GM12878 (cell line): ENCODE results near the gene EPB41L4A. TPM values are rescaled to one million over a fixed set of nuclear protein-coding genes. Genes with fewer than 3 reads are reported as not detected.

Source experiments
- ATAC-seq: fragments of 200-7000 bp; cut with Tn5 transposase; 3 replicates; pipeline ENCODE4 v1.9.1; 2020; ENCODE audit warnings: mild to moderate bottlenecking, moderate library complexity
- BruUV-seq: library from RNA; stranded (reverse); fragments of 400-500 nt; replicated peaks from 2 replicates; lab custom pipeline; 2021; lab: Mats Ljungman, UMichigan
- CTCF ChIA-PET: fragments of 300-600 bp; sonication (Branson Sonifier 250); formaldehyde crosslinking; extraction: SDS; loops from one replicate; lab custom pipeline; 2021; ENCODE audit warnings: inconsistent platforms; lab: Yijun Ruan, JAX
- POLR2A ChIA-PET: fragments of 350-600 bp; formaldehyde crosslinking; extraction: SDS; loops from one replicate; lab custom pipeline; 2021; ENCODE audit warnings: inconsistent platforms; lab: Charles Lee
- RAD21 ChIA-PET: fragments of 300-600 bp; sonication (Branson Sonifier 250); formaldehyde crosslinking; loops from one replicate; lab custom pipeline; 2023; ENCODE audit warnings: antibody characterized with exemption; ENCODE audit not compliant: unreplicated experiment; lab: Charles Lee
- SMC1A ChIA-PET: fragments of 300-600 bp; sonication (Branson Sonifier 250); formaldehyde crosslinking; loops from one replicate; lab custom pipeline; 2023; ENCODE audit not compliant: unreplicated experiment, uncharacterized antibody; lab: Charles Lee
- DNase-seq: peaks from one replicate; pipeline ENCODE4 v3.0.0-alpha.2; 2011; ENCODE audit warnings: low read depth, low spot score
- FAIRE-seq: peaks from 3 replicates; lab custom pipeline; 2011; peaks lifted over from hg19 to GRCh38; lab: Jason Lieb, UNC
- H2AFZ ChIP-seq: 2 replicates; pipeline ENCODE4 v1.6.0; 2011; ENCODE audit warnings: low read depth, low read length, control low read depth; ENCODE audit not compliant: control insufficient read depth
- H3K27ac ChIP-seq: 2 replicates; pipeline ENCODE4 v1.5.1; 2011; ENCODE audit warnings: control low read depth; ENCODE audit not compliant: control insufficient read depth, insufficient read depth
- H3K27me3 ChIP-seq, 2 experiments: replicated peaks in 1 of 2; 2 replicates each; pipeline versions ENCODE4 v1.6.0 to v1.6.1; 2011; ENCODE audit warnings: low read length in 1 of 2; ENCODE audit not compliant: control insufficient read depth in 2 of 2, insufficient read depth in 2 of 2
- H3K36me3 ChIP-seq, 2 experiments: 2 replicates each; pipeline ENCODE4 v1.5.1; 2011; ENCODE audit warnings: low read length in 1 of 2; ENCODE audit not compliant: control insufficient read depth in 2 of 2, insufficient read depth in 2 of 2
- H3K4me1 ChIP-seq: 2 replicates; pipeline ENCODE4 v1.6.1; 2011; ENCODE audit warnings: mild to moderate bottlenecking, low read length, moderate library complexity, mixed read lengths; ENCODE audit not compliant: control insufficient read depth, insufficient read depth
- H3K4me2 ChIP-seq: 2 replicates; pipeline ENCODE4 v1.6.0; 2011; ENCODE audit warnings: control low read depth; ENCODE audit not compliant: control insufficient read depth, insufficient read depth
- H3K4me3 ChIP-seq: fragments of 200-600 bp; sonication (generic); 2 replicates; pipeline ENCODE4 v1.5.1; 2016
- H3K79me2 ChIP-seq: 2 replicates; pipeline ENCODE4 v1.6.0; 2011; ENCODE audit warnings: low read length; ENCODE audit not compliant: control insufficient read depth, insufficient read depth
- H3K9ac ChIP-seq: 2 replicates; pipeline ENCODE4 v1.8.0; 2011; ENCODE audit warnings: low read length, control low read depth, mixed read lengths; ENCODE audit not compliant: control insufficient read depth, insufficient read depth
- H3K9me3 ChIP-seq: replicated peaks from 3 replicates; pipeline ENCODE4 v1.5.1; 2011; ENCODE audit warnings: mild to moderate bottlenecking, low read length; ENCODE audit not compliant: control insufficient read depth, insufficient read depth
- H4K20me1 ChIP-seq: 2 replicates; pipeline ENCODE4 v1.6.0; 2011; ENCODE audit not compliant: control insufficient read depth, insufficient read depth
- BACH1 ChIP-seq: fragments of 450-650 bp; IDR thresholded peaks from 2 replicates; pipeline ENCODE4 v1.6.1; 2017; ENCODE audit warnings: mild to moderate bottlenecking, borderline replicate concordance
- BHLHE40 ChIP-seq, 2 experiments: fragments of 450-650 bp in 1 of 2; IDR thresholded peaks; 2 replicates each; pipeline ENCODE4 v1.6.1; 2011 to 2017; ENCODE audit warnings: low read depth in 2 of 2, borderline replicate concordance in 1 of 2, improper control_type of control experiment in 1 of 2, low read length in 1 of 2, mild to moderate bottlenecking in 1 of 2
- CBFB ChIP-seq: IDR thresholded peaks from 2 replicates; pipeline ENCODE4 v1.6.1; 2016; ENCODE audit warnings: antibody characterized with exemption, low read depth
- CUX1 ChIP-seq: IDR thresholded peaks from 2 replicates; pipeline ENCODE4 v1.6.1; 2012; ENCODE audit warnings: improper control_type of control experiment, low read depth, low read length; ENCODE audit not compliant: insufficient replicate concordance
- EP300 ChIP-seq, 2 experiments: fragments of 150-350 bp in 1 of 2; IDR thresholded peaks; 2 replicates each; pipeline ENCODE4 v1.6.1; 2011 to 2012; ENCODE audit warnings: low read depth in 2 of 2, low read length in 2 of 2, borderline replicate concordance in 1 of 2, improper control_type of control experiment in 1 of 2, inconsistent platforms in 1 of 2; ENCODE audit not compliant: control insufficient read depth in 1 of 2
- HDGF ChIP-seq: fragments of 450-650 bp; IDR thresholded peaks from 2 replicates; pipeline ENCODE4 v1.6.1; 2016; ENCODE audit warnings: antibody characterized with exemption
- MTA3 ChIP-seq: IDR thresholded peaks from 2 replicates; pipeline ENCODE4 v1.6.1; 2012; ENCODE audit warnings: low read length, inconsistent platforms, borderline replicate concordance
- NBN ChIP-seq: fragments of 450-650 bp; IDR thresholded peaks from 2 replicates; pipeline ENCODE4 v1.6.1; 2016
- NFYB ChIP-seq: IDR thresholded peaks from 2 replicates; pipeline ENCODE4 v1.6.1; 2011; ENCODE audit warnings: low read depth, mild to moderate bottlenecking, low read length, improper control_type of control experiment, moderate library complexity; ENCODE audit not compliant: insufficient read depth
- NRF1 ChIP-seq: conservative IDR thresholded peaks from 2 replicates; pipeline ENCODE4 v1.6.1; 2011; ENCODE audit warnings: mild to moderate bottlenecking, low read depth, low read length, improper control_type of control experiment
- SMAD1 ChIP-seq: fragments of 450-650 bp; IDR thresholded peaks from 2 replicates; pipeline ENCODE4 v1.6.1; 2018; ENCODE audit warnings: mild to moderate bottlenecking, low read depth; ENCODE audit not compliant: partially characterized antibody
- TBL1XR1 ChIP-seq: IDR thresholded peaks from 2 replicates; pipeline ENCODE4 v1.6.1; 2012; ENCODE audit warnings: low read depth, low read length, improper control_type of control experiment
- TCF12 ChIP-seq: IDR thresholded peaks from 2 replicates; pipeline ENCODE4 v1.6.1; 2011; ENCODE audit warnings: low read depth, mild to moderate bottlenecking, low read length
- ZBED1 ChIP-seq: IDR thresholded peaks from 2 replicates; pipeline ENCODE4 v1.6.1; 2016; ENCODE audit warnings: borderline replicate concordance
- ZNF207 ChIP-seq: fragments of 450-650 bp; IDR thresholded peaks from 2 replicates; pipeline ENCODE4 v1.6.1; 2014; ENCODE audit warnings: antibody characterized with exemption, mild to moderate bottlenecking, borderline replicate concordance
- ZNF24 ChIP-seq: fragments of 450-650 bp; IDR thresholded peaks from 2 replicates; pipeline ENCODE4 v1.6.1; 2017; ENCODE audit warnings: antibody characterized with exemption, mild to moderate bottlenecking
- ZNF274 ChIP-seq: IDR thresholded peaks from one replicate; pipeline ENCODE4 v1.8.0; 2011; ENCODE audit not compliant: insufficient read length, insufficient read depth
- ZNF622 ChIP-seq: fragments of 450-650 bp; IDR thresholded peaks from 2 replicates; pipeline ENCODE4 v1.6.1; 2017; ENCODE audit warnings: mild to moderate bottlenecking, inconsistent platforms
- WGBS: methylation state at CpG from one replicate; pipeline ENCODE4 v1.1.6; 2016; ENCODE audit warnings: low lambda C conversion rate; ENCODE audit not compliant: insufficient replicate concordance, insufficient coverage; ENCODE audit errors: missing lambda C conversion rate; 5-methylcytosine and 5-hydroxymethylcytosine counted together
- in situ Hi-C: fragments of 300-500 bp; cut with MboI; formaldehyde crosslinking; loops from 9 replicates; pipeline ENCODE4 v1.14.3; 2018; ENCODE audit warnings: mixed read lengths
- intact Hi-C: fragments of 100-400 bp; cut with micrococcal nuclease; formaldehyde crosslinking; loops from one replicate; pipeline ENCODE4 v1.14.2; 2022; ENCODE audit not compliant: unreplicated experiment
- polyA plus RNA-seq, 11 experiments: library from polyadenylated mRNA; depleted of rRNA in 4 of 11; unstranded in 6 of 11; stranded (reverse) in 5 of 11; fragments of >200 nt; fragmentation: Nextera tagmentation in 4 of 11; fragmentation: Illumina TruSeq in 1 of 11; extraction: Ambion mirVana in 4 of 11; extraction: Trizol in 1 of 11; gene quantifications; 1 replicate in 1 of 11; 2 replicates in 10 of 11; pipeline versions ENCODE4 v1.2.1 to v1.2.3, GENCODE V29; 2011 to 2016; ENCODE audit warnings: inconsistent platforms in 2 of 11, missing spikeins in 2 of 11, low read depth in 1 of 11
- total RNA-seq, 4 experiments: library from RNA; depleted of rRNA in 3 of 4; stranded (reverse); fragments of >200 nt in 3 of 4; fragmentation: Illumina TruSeq in 1 of 4; extraction: Trizol in 1 of 4; gene quantifications; 2 replicates each; pipeline versions ENCODE4 v1.2.1 to v1.2.3, GENCODE V29; 2013 to 2021

The EPB41L4A gene
- total and polyA plus RNA-seq, 10 of the 15 experiments (the other 5 are each of a cell fraction or from before 2014, with no cell fraction given) = 0.10 to 0.67 (median 0.30) TPM

DNA sequence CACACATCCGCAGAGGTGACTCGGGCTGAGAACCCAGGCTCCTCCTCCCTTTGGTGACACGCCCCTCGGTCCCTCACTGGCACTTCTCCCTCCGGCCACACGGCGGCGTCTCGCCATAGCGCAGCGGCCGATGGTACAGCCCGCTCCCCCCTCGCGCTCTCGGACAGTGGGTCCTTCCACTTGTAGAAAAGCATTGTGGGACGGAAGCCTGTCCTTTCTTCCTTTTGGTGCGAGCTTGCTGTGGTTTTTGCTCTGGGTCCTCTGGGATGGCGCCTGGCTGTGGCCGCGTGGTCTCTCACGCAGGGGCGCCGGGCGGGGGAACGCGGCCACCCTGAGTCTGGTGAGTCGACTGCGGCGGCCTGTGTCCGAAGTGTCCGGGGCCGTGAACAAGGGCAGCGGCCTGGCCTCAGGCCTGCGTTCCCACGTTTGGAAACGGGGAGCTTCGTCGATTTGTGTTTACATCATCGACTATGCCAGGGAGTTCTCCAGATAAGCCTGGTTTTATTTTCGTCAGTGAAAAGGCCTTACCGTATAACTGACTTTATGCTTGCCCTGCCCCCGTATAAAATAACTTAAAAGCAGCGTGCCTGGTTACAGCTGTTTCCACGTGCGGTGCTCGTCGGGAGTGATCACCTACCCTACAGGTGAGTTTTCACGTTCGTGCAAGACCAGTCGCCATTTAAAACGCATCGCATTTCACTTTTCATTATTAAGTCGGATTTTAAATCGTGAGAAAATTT is 258.3 kb downstream of the EPB41L4A start:
- 2% methylated on average over 55 of the region's 55 CpGs for WGBS
- ATAC-seq (peak; percentile 97), DNase-seq (peak; percentile 79), FAIRE-seq (peak; percentile 98)
- ChIA-PET POLR2A (interaction anchor here (1.0 to 1.4 kb wide), 4 partner anchors 13 to 407 kb away, joined by 3 read pairs; no protein-coding TSS in a partner anchor), SMC1A (interaction anchor here (0.9 to 2.0 kb wide), 14 partner anchors 11 to 1404 kb away, joined by 3 to 9 read pairs (median 4); no protein-coding TSS in a partner anchor), CTCF (interaction anchor here (0.7 to 7.5 kb wide), 28 partner anchors 9 to 654 kb away, joined by 3 to 85 read pairs (median 4); no protein-coding TSS in a partner anchor), RAD21 (interaction anchor here (1.3 to 2.5 kb wide), 6 partner anchors 14 to 650 kb away, joined by 3 to 6 read pairs (median 4); no protein-coding TSS in a partner anchor)
- H3K4me2 ChIP-seq = peak overlapping the region; percentile 81
- H3K27ac ChIP-seq = peak overlapping the region; percentile 70
- H3K79me2 ChIP-seq = peaks cover 24% of the 10 kb centered on the region
- H4K20me1 ChIP-seq = no peaks in the 10 kb centered on the region; the same call in 1 of the 2 replicates
- no peaks in the 10 kb centered on the region for H3K27me3 ChIP-seq
- no peaks in the 10 kb centered on the region; the same call in 2 of the 3 replicates for H3K9me3 ChIP-seq
- in situ Hi-C loops (loop anchor here (10.0 kb wide), 1 partner anchor 1416 kb away; no protein-coding TSS in a partner anchor), intact Hi-C loops (no loop called here)
- H3K4me1 ChIP-seq = no peaks in the 10 kb centered on the region
- TSS peak; percentile 83 for BruUV-seq
- peak overlapping the region; percentile 99 for H3K4me3 ChIP-seq
- H2AFZ ChIP-seq = peak overlapping the region; percentile 98
- H3K9ac ChIP-seq = peak overlapping the region; percentile 88
- peaks cover 0 to 13% of the 10 kb centered on the region in 2 experiments; a peak in 2 of 4 replicates for H3K36me3 ChIP-seq
- TF ChIP-seq SMAD1 (no peak), EP300 (IDR thresholded peaks at IDR 0.05; ENCODE audit: borderline replicate concordance in 1 of 2, control insufficient read depth in 1 of 2, low read depth in 2 of 2, low read length in 2 of 2) (no peak; a peak in 1 of 4 replicates), BACH1 (no peak; the same call in 1 of the 2 replicates), CBFB (peak; percentile 96), ZNF622 (no peak), NFYB (no peak), ZBED1 (peak; percentile 72; the same call in 1 of the 2 replicates), ZNF207 (peak; percentile 96), MTA3 (no peak), ZNF274 (no peak), ZNF24 (peak; percentile 69; the same call in 1 of the 2 replicates), TCF12 (peak; percentile 65; the same call in 1 of the 2 replicates), NBN (peak; percentile 92), BHLHE40 (IDR thresholded peaks at IDR 0.05; ENCODE audit: borderline replicate concordance in 1 of 2, low read depth in 2 of 2, low read length in 1 of 2) (peak; percentile 99 to 100), NRF1 (no peak), TBL1XR1 (peak; percentile 65; the same call in 1 of the 2 replicates), CUX1 (no peak), HDGF (no peak)
